Suppressor macrophage (primary cell): Measurements from ENCODE around the gene RPRD1B.
"Not testable (repeated sequence)": the region's sequence is repeated elsewhere in the genome, so short reads cannot be mapped to it uniquely, and the experiment has no call there.

ENCODE experiments used
- DNase-seq, 4 experiments: peaks; one replicate each; pipeline ENCODE4 v3.0.0-alpha.2; 2020 to 2022

RPRD1B gene

DNA sequence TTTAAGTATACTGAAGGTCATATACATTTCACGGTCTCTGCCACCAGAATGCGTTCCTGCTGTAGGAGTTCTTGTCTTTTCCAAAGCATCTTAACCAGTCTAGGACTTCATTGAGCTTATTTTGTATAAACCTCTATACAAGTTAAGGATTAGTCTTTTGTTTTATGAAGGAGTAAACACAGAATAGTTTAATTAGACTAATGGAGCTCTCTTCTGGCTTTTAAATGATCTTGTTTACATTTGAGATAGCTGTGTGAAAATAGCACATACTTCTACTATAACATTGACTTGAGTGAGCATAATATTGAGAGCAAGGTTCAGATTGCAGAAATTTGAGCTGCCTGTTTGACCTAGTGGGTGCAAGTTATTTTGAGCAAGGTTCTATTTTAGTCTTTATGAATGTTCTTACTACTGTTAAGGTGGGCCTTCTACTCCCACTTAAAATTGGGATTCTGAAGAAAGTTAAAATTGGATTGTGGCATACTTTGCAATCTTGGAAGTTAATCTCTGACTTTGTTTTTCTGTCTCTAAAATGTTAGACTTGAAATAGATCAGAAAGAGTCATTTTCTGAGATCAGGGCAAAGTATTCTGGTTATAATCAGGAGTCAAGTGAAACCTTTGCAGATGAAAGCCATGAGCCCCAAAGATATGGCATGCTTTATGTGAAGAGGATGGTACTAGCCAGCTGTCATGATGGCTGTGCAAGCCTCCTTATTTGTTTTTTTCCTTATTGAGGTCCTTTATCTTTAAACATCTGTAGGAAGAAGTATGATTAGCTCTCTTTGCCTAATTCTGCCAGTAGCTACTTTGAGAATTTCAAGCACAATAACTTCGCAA lies 41.8 kb downstream of the RPRD1B start:
- peak in 2 of 4 experiments; percentile 27 to 37 for DNase-seq

DNA sequence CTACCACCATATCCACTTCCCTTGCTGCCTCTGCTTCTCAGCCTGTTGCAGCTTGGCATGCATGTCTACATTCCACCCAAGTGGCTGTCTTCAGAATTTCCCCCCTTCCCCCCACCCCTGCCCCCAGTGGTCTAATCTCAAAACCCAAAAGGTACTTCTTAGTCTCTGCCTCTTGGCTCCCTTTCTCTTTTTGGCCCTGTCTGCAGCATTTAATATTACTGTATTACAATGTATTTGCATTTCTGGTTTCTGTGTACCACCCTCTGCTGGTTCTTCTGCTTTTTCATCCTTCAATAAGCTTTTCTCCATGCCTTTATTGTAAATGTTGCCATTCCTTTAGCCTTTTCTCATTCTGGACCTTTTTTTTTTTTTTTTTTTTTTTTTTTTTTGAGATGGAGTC lies 43.0 kb downstream of the RPRD1B start:
- DNase-seq = no peak

DNA sequence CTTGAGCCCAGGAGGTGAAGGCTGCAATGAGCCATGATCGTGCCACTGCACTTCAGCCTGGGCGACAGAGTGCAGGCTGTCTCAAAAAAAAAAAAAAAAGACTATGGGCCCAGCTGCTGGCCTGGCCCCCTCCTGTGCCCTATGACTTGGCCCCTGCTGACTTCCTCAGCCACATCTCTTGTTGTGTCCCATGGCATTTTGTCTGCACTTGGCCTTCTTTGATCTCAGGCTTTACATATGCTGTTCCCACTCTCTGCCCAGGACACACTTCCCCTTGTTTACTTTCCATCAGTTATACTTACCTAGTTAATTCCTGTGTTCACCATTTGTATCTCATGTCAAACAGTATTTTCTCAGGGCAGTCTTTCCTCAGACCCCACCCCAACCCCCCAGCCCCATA lies 44.5 kb downstream of the RPRD1B start:
- peak; percentile 57 to 83 (median 68) for DNase-seq

DNA sequence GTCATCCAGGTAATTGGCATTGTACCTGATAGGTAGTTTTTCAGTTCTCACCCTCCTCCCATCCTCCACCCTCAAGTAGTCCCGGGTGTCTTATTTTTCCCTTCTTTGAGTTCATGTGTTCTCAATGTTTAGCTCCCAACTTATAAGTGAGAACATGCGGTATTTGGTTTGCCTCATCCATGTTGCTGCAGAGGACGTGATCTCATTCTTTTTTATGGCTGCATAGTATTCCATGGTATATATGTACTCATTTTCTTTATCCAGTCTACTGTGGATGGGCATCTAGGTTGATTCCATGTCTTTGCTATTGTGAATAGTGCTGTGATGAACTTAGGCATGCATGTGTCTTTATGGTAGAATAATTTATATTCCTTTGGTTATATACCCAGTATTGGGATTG lies 45.8 kb downstream of the RPRD1B start:
- DNase-seq = no peak

DNA sequence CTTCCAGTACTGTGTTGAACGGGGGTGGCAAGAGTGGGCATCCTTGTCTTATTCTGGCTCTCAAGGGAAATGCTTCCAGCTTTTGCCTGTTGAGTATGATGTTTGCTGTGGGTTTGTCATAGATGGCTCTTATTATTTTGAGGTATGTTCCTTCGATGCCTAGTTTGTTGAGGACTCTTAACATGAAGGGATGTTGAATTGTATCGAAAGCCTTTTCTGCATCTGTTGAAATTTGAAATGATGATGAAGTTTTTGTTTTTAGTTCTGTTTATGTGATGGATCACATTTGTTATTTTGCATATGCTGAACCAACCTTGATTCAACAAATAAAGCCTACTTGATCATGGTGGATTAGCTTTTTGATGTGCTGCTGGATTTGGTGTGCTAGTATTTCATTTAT lies 48.0 kb downstream of the RPRD1B start:
- DNase-seq = no peak

DNA sequence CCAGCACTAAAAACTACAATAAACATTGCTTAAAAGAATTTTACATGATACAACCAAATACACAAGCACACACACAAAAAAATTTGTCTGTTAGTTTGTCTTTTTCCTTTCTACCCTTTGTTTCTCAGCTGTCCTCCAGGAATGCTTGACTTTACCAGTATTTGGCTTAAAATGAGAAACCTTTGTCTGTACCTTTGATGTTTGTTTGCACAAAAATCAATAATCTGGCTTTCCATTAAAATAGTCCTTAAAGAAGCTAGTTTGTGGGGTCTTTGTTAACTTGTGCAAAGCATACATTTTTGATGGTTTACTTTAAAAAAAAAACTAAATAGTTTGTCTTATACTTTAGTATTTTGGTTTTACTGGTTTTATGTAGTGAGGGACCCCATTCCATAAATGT lies 49.3 kb downstream of the RPRD1B start:
- DNase-seq = no peak

DNA sequence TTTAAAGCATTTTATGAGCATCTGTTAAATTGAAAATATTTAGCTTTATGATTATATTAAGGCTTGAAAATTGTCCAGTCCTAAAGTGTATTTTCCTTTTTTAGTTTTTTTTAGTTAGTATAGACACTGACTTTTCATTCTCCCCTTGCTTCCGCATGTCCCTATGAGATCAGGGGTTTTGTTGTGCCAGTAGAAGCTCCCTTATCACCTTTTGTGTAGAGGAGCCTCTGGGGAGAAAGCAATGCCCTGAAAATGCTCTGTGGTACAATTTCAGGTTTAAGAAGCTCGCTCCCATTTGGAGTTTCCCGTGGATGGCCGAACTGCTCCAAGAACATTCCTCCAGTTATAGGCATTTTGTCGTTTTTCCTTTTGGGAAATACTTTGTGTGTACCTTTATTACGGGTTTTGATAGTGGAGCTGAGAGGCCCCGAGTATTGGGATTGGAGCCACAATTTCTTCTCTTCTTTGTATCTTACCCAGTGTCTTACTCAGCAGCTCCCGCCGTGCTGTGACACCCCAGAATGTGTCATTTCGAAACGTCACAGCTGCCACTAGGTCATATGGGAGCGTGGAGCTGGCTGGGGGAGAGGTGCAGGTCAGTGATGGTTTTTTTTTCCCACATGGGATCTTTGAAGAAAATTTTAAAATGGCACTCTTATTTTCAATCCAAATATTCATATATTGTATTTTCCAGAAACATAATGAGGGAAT lies 49.9 kb downstream of the RPRD1B start:
- DNase-seq = peak; percentile 28 to 55 (median 49)

DNA sequence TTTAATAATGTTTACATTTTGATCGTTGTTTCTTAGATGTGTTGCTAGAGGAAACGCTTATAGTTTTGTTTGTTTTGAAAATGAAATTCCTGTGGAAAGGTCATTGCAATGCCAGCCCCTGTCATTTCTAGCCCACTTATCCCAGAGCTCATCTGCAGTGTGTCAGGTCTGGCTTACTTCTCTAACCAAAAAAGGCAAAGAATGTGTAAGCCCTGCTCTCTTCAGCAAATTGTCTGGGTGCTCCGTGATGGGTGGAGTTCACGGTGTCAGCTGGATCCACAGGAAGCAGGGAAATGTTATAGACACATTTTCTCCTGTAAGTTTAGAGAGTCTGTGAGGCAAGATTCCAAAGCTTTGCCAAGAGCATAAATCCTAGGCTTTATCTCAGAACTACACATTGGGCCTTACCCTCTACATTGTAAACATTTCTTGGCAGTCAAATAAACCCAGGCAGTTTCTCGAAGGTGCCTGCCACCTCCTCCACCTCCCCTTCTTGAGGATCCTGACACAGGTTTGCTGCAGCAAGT lies 50.9 kb downstream of the RPRD1B start:
- no peak for DNase-seq

DNA sequence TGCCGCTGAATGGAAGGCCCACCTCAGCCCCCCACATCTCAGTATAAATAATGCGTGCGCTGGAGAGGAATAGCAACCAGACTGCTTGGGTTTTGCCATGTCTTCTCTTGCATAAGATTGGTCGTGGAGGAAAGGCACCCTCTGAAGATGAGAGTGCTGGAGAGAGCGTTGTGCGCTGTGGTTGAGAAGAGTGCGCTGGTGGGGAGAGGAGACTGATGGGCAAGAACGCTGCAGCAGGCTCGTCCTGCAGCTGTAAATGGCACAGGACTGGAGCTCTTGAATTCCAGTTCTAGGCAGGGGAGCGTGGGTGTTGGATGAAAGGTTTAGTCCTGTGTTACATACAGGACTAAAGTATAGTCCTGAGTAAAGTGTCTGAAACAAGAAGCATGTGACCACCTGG lies 51.5 kb downstream of the RPRD1B start:
- DNase-seq = no peak

DNA sequence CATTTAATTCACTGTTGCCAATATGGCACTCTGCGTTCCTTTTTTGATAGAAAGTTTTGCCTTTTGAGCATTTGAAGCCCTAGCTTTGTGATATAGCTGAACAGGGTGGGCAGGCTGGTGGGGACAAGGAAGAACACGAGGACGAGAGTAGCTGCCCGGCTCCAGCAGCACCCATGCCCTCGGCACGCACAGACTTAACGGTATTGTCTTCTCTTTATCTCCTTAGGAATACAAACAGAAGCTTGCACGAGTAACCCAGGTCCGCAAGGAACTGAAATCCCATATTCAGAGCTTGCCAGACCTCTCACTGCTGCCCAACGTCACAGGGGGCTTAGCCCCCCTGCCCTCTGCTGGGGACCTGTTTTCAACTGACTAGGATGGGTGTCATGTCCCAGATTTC lies 56.0 kb downstream of the RPRD1B start:
- DNase-seq = no peak

DNA sequence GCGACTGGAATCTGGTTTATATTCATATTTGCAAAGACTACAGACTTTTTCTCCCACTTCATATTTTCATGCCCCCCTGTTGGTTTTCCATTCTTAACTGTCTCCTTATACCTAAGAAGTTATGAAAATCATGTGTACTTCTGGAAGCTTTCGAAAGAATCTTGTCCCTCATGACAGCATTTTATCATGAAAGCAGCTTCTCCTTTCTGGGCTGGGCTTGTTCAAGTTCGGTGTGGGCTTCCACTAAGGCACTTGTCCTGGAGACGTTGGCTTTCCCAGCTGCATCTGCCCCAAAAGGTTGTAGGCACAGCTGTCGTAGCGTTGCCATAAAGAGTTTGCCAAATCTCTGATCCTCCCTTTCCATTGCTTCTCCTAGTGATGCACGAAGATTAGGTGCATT lies 56.5 kb downstream of the RPRD1B start:
- DNase-seq = peak; percentile 33 to 61 (median 46)

DNA sequence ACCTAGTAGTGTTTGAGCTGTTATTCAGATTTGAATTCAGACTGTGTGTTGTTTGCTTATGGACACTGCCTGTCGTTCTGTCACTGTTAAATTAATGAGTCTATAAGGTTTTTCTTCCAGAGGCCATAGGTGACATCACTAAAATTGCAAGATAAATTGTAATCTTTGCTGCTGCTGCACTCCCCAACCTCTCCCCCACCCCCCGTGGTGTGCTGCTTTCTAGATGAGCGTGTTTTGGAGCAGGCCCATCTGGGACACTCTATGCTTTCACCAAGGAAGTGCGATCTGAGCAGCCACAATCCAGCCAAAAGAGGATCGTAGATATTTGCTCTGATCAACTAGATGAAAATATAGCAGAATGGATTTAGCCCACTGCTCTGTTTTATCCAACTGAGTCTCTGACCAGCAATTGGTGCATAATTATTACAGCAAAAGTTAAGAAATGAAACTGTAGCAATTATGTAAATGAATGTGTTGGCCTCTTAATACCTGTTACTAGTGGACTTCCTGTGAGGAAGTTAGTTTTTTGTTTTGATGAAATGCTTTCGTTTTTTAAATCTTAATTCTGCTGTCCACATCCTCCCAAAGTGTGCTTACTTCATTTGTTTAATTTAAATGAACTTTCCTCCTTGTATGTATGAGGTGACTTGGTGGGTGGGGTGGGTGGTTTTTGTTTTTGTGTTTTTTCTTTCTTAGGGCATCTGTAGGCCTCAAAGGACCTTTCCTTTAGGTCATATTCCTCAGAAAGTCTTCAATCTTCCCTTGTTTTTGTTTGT lies 58.1 kb downstream of the RPRD1B start:
- peak in 1 of 4 experiments; percentile 40 for DNase-seq

DNA sequence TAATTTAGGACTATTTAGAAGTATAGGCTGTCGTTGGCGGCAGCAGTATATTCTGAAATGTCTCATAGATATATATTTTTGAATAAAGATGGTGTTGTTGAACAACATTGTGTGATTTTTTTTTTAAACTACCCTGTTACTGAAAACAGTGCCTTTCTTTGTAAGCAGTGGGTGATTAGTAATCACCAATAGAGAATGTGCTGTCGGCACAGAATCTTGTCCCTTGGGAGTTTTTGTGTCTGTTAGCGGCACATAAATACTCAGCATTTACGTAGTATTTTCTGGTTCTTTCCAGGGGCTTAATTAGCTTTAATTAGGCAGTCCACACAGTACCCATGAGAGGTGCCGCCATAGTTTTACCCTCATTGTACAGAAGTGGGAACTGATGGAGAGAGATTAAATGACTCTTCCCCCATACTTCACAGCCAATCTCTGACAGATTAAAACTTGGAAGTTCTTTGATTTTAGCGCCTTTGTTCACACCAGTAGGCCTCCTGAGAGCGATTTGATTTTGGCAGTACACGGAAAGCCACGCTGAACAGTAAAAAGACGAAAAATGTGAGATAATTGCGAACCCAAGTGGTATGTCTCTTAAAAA lies 58.8 kb downstream of the RPRD1B start:
- no peak for DNase-seq

DNA sequence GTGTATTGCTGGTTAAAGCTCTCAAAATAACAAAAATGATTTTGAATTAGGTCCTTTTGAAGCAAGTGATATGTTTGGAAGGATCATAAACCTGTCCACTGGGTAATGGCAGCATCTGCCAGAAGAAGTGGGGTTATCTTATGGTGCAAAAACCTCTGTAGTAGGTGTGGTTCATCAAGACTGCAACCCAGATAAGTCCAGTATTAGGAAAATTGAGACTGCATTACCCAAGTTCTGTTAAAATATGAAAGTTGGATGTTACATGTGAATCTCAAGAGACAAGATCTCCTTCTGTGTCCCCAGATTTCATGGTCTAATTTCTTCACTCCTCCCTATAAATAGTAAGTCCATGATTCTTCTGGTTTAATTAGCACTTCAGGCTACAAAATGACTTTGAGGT lies 59.4 kb downstream of the RPRD1B start:
- no peak for DNase-seq

DNA sequence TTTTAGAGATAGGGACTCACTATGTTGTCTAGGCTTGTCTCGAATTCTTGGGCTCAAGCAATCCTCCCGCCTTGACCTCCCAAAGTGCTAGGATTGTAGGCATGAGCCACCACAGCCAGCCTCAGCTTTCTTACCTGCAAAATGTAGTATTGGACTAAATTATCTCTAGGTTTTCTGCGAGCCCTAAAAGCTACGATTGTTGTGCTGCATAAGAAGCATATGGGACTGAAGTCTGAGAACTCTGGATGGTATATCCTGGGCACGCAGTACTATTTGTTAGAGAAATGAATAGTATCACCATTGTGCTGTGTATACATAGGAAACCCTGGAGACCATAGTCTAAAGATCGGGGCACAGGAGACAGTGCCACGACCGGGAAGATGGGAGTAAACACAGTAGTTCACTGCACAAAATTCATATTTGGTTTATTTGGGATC lies 60.1 kb downstream of the RPRD1B start:
- no peak for DNase-seq

DNA sequence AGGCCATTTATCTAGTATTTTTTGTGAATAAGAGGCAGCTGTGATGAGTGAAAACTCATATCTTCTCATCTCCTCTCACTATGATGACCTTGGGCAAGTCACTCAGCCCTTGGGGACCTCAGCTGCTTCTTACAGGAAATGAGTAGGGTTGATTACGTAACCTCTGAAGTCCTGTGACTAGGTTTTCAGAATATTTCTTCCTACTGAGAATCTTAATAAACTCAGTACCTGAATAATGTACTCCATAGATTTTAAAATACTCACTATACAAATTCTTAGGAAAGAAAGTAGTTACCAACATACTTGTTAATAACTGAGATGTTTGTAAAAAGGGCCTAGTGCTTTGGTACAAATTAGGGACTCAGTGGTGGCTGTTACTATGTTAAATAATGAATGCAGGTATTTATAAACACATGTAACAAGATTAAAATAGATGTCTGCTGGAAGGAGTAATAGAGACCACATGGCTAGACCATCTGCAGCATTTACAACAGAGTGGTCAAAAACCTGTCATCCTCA lies 60.9 kb downstream of the RPRD1B start:
- peak; percentile 82 to 95 (median 91) for DNase-seq

DNA sequence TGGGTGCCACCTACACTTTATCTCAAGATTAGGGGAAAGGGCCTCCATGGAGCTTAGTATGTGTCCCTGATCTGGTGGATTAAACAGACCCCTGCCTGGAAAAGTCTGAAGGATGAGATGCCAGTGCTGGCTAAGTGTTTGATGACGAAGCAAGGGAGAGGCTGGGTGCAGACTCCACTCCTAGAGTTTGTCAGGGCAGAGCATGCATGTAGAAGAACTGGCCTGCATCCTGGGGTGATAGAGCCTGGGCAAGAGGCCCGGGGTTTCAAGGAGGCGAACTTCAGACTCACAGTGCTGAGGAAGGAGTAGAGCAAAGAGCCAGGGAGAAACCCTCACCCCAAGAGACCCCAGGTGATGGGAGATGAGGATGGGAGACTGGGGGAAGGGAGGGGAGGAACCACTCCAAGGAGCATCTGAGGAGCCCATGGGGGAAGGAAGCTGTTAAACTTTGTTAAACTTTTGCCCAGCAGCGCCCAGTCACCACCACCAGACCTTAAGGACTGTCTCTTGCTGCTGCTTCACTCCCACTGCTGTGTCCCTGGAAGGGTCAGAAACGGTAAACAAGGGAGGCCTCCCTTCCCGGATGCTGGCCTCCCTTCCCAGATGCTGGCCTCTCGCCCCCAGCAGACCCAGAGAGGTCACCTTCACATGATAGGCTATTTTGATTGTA lies 61.6 kb downstream of the RPRD1B start:
- DNase-seq = peak; percentile 80 to 89 (median 86)

DNA sequence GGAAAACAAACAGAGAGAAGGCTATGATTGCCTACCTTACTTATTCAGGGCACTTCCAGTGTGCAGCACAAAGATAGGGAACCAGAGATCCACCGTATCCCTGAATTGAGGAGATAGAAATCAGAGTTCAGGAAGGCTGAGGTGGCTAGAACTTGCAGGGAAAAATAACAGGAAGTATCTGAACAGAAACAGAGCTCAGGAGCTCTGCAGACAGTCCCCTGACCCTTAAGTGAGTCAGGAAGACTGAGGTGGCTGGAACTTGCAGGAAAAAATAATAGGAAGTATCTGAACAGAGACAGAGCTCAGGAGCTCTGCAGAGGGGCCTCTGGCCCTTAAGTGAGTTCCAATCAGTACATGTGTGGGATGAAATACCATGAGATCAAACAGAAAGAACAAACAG lies 65.4 kb downstream of the RPRD1B start:
- DNase-seq = peak in 3 of 4 experiments; percentile 46 to 52 (median 52)

DNA sequence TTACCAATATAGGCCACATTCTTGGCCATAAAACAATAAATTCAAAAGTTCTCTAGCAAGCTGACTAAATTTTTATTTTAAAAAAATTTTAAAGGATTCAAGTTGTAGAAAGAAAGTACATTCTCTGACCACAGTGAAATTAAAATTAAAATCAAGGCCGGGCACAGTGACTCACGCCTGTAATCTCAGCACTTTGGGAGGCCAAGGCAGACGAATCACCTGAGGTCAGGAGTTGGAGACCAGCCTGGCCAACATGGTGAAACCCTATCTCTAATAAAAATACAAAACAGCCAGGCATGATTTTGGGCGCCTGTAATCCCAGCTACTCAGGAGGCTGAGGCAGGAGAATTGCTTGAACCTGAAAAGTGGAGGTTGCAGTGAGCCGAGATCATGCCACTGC lies 68.7 kb downstream of the RPRD1B start:
- not testable (repeated sequence) for DNase-seq

DNA sequence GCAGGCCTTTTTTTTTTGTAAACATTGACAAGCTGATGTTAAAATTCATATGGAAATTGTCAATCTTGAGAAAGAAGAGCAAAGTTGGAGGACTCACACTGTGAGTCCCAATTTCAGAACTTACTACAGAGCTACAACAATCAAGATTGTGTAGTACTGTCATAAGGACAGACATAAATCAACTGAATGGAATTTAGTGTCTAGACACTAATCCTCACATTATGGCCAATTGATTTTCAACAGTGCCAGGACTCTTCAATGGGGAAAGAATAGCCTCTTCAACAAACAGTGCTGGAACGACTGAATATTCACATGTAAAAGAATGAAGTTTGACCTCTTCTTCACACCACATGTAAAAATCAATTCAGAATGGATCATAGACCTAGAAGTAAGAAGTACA lies 70.7 kb downstream of the RPRD1B start:
- DNase-seq = no peak

DNA sequence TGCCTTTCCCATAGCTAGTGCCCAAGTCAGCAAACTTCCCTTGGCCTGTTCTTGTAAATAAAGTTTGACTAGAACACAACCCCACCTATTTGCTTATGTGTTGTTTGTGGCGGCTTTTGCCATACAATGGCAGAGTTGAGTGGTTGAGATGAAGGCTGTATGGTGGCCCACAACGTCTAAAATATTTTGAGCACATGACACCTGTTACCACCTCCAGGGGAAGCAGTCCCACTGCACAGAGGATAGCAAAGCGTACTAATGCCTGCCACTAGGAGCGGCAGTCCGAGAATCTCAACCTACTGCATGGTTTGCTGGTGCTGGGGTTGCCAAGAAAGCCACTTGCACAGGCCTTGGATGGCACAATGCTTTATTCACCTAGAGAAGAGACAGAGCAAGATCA lies 72.9 kb downstream of the RPRD1B start:
- no peak for DNase-seq

DNA sequence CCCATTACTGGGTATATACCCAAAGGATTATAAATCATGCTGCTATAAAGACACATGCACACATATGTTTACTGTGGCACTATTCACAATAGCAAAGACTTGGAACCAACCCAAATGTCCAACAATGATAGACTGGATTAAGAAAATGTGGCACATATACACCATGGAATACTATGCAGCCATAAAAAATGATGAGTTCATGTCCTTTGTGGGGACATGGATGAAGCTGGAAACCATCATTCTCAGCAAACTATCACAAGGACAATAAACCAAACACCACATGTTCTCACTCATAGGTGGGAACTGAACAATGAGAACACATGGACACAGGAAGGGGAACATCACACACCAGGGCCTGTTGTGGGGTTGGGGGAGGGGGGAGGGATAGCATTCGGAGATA lies 73.8 kb downstream of the RPRD1B start:
- DNase-seq = not testable (repeated sequence)
